Stimulated activated CD8-positive, alpha-beta memory T cell treated with anti-CD3 and anti-CD28 coated beads, Interleukin-7, amount 100 ng/mL, for 1 hour (primary cell): Measurements from ENCODE around the gene KRTAP12-1.

Experiments used
- DNase-seq, 2 donors: peaks; one replicate each; pipeline ENCODE4 v3.0.0-alpha.2; 2020; ENCODE audit warnings: low read depth in 2 of 2

KRTAP12-1 gene, protein sequence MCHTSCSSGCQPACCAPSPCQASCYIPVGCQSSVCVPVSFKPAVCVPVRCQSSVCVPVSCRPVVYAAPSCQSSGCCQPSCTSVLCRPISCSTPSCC

DNA sequence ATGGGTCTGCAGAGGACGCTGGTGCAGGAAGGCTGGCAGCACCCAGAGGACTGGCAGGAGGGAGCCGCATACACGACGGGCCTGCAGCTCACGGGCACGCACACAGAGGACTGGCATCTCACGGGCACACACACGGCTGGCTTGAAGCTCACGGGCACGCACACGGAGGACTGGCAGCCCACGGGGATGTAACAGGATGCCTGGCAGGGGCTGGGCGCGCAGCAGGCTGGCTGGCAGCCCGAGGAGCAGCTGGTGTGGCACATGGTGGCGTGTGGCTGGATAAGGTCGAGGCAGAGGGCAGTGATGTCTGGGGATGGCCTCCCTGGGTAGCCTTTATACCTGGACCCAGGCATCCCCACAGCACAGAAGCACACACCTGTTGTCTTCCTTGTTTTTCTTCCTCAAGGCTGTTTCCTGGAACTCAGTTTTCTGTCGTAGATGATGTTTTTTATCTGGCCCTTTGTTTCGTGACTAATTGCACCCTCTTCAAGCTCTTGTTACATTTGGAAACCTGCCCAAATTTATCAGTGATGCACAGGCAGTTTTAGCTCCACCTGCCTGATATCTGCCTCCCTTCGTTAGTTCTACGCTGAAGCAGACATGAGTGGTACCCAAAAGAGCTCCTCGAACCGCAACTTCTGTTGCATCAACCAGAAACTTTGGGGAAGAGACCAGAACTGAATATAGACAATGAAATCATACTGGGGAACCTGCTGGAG lies at the start of gene KRTAP12-1:
TSS of gene KRTAP12-1 (minus strand) at position 303 of the 719 bp plus-strand sequence. CDS start at position 263, 40 bp downstream.
- no peak for DNase-seq

DNA sequence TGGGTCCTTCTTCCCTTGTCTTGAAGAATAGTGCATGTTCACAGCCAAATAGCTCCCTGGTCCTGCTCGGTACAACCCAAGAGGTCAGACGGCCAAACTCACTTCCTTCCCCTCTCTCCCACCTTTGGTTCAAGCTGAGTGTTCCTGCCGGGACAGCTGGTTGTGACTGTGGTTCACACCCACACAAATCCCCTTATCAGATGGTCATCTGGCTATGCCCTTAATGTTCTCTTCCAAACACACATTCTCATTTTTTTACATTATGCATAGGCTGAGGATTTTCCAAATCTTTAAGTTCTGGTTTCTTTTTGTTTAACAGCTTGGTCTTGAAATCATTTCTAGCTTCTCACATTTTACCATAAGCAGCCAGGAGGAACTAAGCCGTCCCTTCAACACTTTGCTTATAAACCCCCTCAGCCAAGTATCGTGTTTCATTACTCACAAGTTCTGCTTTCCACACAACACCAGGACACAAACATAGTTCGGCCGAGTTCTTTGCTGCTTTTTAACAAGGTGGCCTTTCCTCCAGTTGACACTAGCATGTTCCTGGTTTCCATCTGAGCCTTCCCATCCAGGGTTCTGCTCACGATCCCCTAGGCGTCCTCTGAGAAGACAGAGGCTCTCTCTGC lies 49.1 kb upstream of the KRTAP12-1 start:
- DNase-seq = no peak

DNA sequence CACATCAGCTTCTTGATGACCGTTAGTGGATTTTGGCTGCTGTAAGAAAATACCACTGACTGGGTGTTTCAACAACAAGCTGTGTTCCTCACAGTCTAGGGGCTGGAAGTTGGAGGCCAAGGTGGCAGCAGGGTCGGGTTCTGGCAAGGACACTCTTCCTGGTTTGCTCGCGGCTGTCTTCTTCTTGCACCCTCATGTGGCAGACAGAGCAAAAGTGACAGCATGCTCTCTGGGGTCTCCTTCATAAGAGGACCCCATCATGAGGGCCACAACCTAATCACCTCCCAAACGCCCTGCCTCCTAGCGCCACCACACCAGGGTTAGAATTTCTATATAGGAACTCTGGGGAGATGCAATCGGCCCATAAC lies 48.0 kb upstream of the KRTAP12-1 start:
- DNase-seq = no peak

DNA sequence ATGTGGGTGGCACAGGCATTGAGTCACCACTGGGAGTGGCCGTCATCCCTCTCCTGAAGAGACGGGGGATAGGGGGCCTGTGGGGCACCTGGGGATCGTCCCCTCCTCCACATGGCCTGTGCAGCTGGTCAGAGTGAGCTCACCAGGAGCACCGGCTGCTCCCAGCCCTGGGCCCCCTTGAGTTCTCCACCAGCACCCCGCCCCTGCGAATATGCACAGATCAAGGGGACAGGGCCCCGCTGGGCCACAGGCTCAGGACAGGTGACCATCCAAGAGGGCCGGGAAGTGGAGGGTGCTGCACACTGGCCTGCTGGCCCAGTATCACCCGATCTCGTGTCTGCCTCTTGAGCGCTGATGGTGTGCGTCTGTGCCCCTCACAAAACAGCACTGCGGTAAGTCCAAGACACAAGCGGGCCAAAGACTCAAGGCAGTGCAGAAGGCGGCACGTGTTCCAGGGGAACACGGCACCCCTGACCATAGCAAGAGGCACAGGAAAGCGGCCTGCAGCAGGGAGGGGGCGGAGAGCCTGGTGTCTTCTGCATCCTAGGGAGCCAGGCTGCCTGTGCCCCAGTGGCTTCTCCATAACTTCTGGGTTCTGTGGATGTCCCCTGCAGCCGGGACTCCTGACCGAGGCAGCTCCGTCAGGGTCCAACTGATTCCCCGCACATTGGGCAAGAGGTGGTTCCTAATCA lies 47.5 kb upstream of the KRTAP12-1 start:
- no peak for DNase-seq

DNA sequence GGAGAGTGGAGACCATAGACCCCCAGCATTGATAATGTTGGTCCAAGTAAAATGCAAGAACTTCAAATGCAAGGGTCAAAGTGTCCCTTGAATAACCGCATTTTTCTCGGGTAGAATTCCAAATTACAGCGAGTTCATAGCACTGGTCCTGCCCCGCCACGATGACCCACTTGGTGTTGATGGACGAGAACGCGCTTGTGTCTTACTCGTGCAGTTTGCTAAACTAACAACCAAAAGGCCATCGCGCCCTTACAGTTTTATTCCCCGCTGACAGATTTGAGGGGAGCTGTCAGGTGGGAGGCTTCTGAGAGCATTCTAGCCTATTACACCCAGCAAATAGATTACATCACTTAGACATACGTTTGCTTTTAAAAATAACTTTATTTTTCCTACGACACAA lies 46.8 kb upstream of the KRTAP12-1 start:
- no peak for DNase-seq

DNA sequence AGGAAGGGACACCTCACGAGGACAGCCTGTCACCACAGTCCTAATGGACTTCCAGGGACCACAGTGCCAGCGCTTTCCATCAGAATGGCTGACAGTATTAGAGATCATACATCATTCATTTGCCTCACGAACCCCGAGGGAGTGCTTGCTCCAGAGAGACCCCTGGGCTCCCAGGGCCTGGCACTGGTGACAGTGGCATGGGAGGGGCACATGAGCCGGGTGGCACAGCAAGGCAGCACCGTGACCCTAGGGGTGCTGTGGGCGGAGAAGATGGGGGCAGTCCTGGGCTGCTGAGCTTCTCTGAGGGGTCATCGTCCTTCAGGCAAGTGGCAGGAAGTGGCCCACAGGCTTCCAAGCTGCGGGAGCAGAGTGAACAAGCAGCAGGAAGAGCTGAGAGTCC lies 45.8 kb upstream of the KRTAP12-1 start:
- DNase-seq = no peak

DNA sequence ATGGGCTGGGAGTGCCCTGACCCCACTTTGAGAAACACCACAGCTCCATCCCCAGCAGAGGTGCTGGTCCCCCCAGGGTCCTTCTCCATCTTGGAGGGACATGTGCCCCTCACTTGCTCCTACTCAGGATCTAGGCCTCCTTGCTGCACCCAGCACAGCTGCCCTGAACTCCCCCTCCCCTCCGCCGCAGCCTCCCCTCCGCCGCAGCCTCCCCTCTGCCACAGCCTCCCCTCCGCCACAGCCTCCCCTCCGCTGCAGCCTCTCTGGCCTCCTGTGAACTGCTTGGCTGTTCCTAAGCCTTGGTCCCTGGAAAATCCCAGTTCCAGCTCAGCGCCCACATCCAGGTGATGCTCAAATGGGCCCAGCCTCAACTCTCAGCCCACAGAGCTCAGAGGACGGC lies 45.4 kb upstream of the KRTAP12-1 start:
- no peak for DNase-seq

DNA sequence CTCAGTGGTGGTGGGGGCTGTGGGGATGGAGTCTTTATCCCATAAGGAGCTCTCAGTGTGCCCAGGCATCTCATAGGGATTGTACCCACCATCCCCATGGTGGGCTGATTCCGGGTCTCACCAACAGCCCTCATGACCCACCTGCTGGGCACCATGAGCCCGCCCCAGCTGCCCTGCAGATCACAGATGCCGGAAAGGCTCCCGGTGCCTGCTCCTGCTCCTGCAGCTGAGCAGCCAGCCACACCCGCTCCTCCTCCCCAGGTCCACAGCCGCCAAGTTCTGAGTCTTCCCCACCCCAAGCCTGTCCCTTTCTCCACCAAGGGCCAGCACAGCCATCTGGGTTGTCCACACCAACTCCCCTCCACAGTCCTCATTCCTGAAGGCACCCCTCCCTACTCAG lies 44.9 kb upstream of the KRTAP12-1 start:
- DNase-seq = no peak

DNA sequence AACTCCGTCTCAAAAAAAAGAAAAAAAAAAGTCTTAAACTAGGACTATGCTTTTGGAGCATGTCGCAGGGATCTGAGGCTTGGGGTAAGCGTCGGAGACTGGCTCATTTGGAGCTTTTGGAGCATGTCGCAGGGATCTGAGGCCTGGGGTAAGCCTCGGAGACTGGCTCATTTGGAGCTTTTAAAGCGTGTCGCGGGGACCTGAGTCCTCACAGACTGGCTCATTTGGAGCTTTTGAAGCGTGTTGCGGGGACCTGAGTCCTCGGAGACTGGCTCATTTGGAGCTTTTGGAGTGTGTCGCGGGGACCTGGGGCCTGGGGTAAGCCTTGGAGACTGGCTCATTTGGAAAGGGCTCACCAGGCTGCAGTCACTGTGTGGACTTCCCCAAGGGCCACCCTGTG lies 43.0 kb upstream of the KRTAP12-1 start:
- no peak for DNase-seq

DNA sequence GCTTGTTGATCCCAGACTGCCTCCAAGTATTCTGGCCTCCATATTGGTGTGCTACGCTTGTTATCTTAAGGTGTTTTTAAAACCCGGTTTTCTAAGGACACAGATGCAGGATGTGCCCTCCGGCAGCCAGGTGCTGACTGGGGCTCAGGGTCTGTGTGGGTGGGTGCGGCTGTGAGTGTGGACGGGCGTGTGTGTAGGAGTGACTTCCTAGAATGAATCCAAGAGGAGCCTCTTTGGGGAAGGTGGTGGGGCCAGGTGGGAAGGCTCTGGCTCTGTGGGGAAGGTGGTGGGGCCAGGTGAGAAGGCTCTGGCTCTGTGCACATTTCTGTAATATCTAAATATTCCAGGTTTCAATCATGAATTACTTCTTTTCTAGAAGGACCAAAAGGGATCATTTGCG lies 42.2 kb upstream of the KRTAP12-1 start:
- no peak for DNase-seq

DNA sequence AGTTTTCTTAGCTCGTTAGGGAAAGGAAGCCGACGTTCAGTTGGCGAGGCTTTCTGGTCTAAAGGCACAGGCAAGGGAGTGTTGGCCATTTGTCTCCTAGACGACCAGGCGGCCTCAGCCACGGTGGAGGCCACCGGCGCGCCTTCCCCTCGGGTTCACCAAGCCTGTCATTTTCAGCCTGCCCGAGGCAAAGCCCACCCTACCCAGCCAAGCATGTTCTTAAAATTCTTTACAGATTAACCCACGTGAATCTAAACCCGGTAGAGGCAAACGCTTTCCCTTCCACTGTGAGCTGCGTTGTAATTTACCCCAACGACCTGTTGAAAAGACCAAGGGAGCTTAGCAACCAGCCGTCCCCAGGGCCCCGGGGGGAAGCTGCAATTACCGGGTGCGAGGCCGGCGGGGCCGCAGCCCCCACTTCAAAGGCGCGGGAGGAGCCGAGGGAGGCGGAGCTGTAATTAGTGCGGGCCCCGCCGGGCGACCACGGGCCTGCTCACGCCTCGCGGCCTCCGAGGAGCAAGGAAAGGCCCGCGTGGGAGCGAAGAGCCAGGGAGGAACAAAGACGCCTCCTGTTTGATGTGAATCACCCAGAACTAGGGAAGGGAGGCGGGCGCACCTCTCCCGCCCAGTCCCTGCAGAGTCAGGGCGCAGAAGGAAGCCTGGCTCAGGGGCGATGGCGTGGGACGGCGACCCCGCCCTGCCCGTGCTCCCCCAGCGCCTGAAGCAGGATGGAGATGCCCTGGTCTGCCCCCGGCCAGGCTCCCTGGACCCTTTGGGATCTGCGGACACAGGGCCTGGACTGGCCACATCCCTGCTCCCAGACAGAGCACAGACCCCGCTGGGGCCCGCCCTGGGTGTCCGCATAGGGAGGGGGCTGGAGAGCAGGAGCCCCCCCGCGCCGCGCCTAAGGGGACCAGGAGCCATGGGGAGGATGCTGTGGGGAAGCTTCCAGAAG lies 41.5 kb upstream of the KRTAP12-1 start:
- DNase-seq = no peak

DNA sequence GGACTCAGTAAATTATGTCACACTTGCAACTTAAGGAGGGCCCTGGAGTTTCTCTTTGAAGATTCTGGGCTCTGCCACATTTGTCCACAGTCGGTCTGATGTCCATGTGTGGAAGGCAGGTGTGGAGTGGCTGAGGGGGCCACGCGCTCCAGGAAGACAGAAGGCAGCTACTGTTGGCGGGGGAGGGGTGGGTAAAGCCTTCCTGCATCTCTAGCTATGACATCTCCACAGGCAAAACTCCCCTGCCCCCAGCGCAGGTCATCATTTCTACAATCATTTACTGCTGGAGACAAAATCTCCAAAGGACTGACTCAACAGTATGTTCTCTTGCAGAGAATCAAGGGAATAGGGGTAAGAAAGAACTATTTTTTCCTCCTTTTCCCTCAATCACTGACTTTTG lies 40.8 kb upstream of the KRTAP12-1 start:
- no peak for DNase-seq

DNA sequence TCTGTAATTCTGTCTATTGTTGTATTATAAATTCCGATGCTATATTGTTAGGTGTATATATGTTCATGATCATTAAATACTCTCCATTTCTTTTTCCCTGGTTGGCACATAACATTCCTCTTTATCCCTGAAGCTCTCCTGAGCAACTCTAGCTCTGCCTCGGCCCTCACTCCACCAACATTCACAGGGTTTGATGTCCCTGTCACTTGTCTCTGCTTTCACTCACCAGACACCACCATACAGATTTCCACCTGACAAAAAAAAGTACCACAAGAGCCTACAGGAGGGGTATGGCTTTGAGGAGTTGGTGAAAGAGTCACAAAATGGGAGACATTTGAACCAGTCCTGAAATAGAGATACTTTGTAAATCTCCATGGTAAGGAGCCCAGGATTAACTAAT lies 38.2 kb upstream of the KRTAP12-1 start:
- no peak for DNase-seq

DNA sequence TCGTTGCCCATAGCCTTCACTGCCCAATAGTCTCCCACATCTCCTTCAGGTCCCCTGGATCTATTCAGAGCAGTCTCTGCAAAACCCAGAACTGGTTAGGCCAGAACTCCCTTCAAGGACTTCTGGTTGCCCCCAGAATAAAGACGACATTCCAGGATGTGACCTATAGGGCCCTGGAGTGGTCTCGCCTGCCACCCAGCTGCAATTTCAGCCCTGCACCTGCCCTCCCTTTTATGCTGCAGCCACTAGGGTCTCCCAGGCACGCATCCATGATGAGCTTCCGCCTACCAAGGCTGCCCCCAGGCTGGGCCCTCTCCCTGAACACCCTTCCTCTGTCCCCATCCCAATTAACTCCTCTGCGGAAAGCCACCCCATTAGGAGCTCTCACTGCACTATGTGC lies 36.6 kb upstream of the KRTAP12-1 start:
- no peak for DNase-seq

DNA sequence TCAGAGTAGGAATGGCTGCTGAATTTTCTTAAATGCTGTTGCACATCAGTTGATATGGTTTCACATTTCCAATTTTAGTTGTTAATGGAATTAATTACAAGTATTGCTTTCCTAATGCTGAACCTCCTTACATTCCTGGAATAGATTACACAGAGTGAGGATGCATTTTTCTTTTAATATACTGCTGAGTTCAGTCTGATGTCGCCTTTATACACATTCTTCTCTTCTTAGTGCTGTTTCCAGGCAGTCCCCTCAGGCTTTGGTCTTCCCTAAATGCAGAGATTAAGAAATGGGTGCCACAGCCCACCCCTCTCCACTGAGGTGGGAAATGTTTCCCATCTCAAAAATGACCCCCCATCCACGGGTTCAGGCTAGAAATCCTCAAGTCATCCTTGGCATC lies 36.1 kb upstream of the KRTAP12-1 start:
- DNase-seq = no peak

DNA sequence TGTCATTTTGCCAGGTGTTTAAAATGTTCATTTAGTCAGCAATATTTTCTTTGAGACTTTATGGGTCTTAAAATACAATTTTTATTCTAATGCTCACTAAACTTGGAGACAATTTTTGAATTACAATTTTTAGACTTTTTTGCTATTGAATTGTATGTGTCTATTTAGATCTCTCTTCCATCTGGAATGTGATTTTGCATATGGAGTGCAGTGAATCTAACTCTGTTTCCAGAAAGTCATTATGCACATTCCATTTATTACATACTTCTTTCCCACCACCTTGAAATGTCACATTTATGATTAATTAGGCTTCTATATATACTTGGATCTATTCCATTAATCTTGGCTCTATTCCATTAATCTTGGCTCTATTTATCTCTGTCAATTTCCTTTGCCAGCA lies 35.0 kb upstream of the KRTAP12-1 start:
- no peak for DNase-seq

DNA sequence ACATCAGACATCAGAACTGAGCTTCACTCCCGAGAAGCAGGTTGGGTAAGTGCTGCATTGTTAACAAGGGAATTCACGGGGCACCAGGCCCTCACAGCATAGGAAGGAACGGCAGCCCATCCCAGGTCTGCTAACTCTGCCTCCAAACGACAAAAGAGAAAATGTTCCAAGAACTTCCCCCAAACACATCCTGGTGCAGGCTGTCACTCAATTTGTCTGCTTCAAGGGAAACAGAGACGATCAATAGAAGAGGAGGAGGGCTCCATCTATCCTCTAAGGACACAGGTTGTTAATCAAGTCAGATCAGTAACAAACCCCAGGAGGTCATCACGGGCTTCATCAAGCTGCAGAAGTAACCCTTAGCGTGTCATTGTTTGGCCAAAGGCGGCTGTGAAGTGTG lies 32.9 kb upstream of the KRTAP12-1 start:
- no peak for DNase-seq

DNA sequence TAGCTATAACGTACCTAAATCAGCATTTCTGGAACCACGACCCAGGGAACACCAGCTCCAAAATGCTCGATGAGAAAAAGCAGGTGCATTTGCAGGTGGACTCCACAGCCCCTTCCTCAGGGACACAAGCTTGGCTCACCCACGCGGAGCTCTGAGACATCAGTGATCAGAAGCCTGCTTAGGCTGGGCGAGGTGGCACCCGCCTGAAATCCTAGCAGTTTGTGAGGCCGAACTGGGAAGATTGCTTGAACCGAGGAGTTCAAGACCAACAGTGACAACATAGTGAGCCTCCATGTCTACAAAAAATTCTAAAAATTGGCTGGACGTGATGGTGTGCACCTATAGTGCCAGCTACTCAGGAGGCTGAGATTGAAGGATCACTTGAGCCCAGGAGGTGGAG lies 31.9 kb upstream of the KRTAP12-1 start:
- no peak for DNase-seq

DNA sequence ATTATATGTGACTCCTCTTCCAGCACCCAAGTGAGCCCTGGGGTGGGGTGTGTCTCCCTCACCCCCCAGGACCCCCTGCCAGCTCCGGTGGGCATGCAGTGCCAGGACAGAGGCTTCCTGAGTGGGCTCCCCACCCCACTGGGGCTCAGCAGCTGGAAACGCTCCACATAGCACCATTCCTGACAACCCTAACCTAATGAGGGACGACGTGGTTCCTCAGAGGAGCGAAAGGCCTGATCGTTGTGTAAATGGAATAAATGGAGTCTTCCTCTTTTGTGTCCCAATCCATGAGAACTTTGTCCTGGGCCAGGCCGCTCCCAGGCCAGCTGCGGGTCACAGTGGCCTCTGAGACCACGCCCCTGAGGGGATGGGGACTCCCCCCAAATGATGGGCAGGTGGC lies 31.2 kb upstream of the KRTAP12-1 start:
- no peak for DNase-seq

DNA sequence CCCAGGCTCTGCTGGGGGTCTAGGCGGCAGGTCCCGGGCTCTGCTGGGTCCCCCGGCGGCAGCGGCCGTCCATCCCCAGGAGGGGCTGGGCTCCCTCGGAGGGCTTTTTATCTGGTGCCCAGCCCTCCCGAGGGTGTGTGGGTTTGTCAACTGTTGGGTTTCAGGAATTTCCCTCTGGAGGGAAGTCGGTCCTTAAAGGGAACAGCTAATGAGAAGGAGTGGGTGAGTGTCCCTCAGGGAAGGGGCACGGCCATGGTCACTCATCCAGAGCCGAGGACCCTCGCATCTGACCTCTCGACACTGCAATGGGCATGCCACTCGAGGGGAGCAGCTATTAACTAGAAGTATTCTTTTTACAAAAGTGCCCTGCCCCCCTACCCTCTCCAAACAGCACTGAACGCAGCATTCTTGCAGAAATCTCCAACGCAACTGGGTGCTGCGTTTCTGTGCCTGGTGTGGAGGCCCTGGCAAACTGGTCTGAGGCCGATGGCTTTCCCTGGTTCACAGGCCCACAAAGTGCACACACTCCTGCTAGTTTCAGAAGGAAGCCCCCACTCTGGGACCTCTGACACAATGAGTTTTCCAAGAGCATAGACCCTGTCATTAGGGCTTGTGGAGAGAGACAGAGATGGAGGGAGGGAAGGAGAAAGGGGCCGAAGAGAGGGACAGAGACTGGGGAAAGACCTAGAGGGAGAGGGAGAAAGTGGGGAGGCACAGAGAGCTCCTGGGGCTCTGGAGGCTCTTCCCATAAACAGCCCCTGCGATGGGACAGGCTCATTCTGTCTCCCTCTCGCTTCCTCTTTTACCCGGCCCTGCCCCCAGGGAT lies 30.5 kb upstream of the KRTAP12-1 start:
- no peak for DNase-seq
